OCI-LY3 (cell line): ENCODE results near the gene WDR59.

Source experiments
- EZH2phosphoT487 ChIP-seq: fragments of 200-600 bp; shearing (Covaris generic); IDR thresholded peaks from 2 replicates; pipeline ENCODE4 v1.6.1; 2018; ENCODE audit warnings: antibody characterized with exemption, mixed run types, low read depth
- TF ChIP-seq, protein P1 (sequence below): fragments of 200-600, 300-600 bp; sonication (generic); IDR thresholded peaks from 2 replicates; pipeline ENCODE4 v1.5.1; 2014; ENCODE audit warnings: antibody characterized with exemption, low read length, low read depth

- TF ChIP-seq, protein P1, sequence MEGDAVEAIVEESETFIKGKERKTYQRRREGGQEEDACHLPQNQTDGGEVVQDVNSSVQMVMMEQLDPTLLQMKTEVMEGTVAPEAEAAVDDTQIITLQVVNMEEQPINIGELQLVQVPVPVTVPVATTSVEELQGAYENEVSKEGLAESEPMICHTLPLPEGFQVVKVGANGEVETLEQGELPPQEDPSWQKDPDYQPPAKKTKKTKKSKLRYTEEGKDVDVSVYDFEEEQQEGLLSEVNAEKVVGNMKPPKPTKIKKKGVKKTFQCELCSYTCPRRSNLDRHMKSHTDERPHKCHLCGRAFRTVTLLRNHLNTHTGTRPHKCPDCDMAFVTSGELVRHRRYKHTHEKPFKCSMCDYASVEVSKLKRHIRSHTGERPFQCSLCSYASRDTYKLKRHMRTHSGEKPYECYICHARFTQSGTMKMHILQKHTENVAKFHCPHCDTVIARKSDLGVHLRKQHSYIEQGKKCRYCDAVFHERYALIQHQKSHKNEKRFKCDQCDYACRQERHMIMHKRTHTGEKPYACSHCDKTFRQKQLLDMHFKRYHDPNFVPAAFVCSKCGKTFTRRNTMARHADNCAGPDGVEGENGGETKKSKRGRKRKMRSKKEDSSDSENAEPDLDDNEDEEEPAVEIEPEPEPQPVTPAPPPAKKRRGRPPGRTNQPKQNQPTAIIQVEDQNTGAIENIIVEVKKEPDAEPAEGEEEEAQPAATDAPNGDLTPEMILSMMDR = no peak
- no peak for TF ChIP-seq EZH2phosphoT487
These were observed 43.7 kb upstream of the WDR59 start for GRCh38 chr16:75028544-75029135.
